Upper lobe of left lung (tissue), 4 donors: ENCODE data around the gene GMIP.

Experiments used
- EP300 ChIP-seq, 4 donors: sonication (generic); formaldehyde crosslinking; IDR thresholded peaks; one replicate each; pipeline ENCODE4 v1.5.1; 2017; ENCODE audit warnings: antibody characterized with exemption in 4 of 4, control low read depth in 2 of 4
- POLR2A ChIP-seq, 4 donors: fragments of 450-650 bp; IDR thresholded peaks; one replicate each; pipeline ENCODE4 v1.5.1; 2016 to 2017; ENCODE audit warnings: antibody characterized with exemption in 4 of 4, mild to moderate bottlenecking in 2 of 4
- POLR2AphosphoS5 ChIP-seq, 2 donors: sonication (generic); formaldehyde crosslinking; IDR thresholded peaks; one replicate each; pipeline ENCODE4 v1.5.1; 2017; ENCODE audit warnings: antibody characterized with exemption in 2 of 2
- TF ChIP-seq, protein P1 (sequence below), 6 experiments: fragments of 450-650 bp in 4 of 6; fragments of 200-600 bp in 2 of 6; sonication (generic) in 2 of 6; IDR thresholded peaks; one replicate each; pipeline ENCODE4 v1.5.1; 2016 to 2019; ENCODE audit warnings: antibody characterized with exemption in 6 of 6

GRCh38 chr19:19630426-19630825, 13.0 kb downstream of the GMIP start:
- no peak for TF ChIP-seq EP300 (IDR thresholded peaks at IDR 0.05)
- no peak for TF ChIP-seq POLR2A (IDR thresholded peaks at IDR 0.05)
- TF ChIP-seq, protein P1, sequence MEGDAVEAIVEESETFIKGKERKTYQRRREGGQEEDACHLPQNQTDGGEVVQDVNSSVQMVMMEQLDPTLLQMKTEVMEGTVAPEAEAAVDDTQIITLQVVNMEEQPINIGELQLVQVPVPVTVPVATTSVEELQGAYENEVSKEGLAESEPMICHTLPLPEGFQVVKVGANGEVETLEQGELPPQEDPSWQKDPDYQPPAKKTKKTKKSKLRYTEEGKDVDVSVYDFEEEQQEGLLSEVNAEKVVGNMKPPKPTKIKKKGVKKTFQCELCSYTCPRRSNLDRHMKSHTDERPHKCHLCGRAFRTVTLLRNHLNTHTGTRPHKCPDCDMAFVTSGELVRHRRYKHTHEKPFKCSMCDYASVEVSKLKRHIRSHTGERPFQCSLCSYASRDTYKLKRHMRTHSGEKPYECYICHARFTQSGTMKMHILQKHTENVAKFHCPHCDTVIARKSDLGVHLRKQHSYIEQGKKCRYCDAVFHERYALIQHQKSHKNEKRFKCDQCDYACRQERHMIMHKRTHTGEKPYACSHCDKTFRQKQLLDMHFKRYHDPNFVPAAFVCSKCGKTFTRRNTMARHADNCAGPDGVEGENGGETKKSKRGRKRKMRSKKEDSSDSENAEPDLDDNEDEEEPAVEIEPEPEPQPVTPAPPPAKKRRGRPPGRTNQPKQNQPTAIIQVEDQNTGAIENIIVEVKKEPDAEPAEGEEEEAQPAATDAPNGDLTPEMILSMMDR (IDR thresholded peaks at IDR 0.05), result no peak
- TF ChIP-seq POLR2AphosphoS5 (IDR thresholded peaks at IDR 0.05), result no peak
